A204.1 (cell line): Measurements from ENCODE around the gene GRIA1.

Experiments used
- FAIRE-seq: peaks from 2 replicates; lab custom pipeline; 2012; peaks lifted over from hg19 to GRCh38; lab: Jason Lieb, UNC

GRIA1 gene

DNA sequence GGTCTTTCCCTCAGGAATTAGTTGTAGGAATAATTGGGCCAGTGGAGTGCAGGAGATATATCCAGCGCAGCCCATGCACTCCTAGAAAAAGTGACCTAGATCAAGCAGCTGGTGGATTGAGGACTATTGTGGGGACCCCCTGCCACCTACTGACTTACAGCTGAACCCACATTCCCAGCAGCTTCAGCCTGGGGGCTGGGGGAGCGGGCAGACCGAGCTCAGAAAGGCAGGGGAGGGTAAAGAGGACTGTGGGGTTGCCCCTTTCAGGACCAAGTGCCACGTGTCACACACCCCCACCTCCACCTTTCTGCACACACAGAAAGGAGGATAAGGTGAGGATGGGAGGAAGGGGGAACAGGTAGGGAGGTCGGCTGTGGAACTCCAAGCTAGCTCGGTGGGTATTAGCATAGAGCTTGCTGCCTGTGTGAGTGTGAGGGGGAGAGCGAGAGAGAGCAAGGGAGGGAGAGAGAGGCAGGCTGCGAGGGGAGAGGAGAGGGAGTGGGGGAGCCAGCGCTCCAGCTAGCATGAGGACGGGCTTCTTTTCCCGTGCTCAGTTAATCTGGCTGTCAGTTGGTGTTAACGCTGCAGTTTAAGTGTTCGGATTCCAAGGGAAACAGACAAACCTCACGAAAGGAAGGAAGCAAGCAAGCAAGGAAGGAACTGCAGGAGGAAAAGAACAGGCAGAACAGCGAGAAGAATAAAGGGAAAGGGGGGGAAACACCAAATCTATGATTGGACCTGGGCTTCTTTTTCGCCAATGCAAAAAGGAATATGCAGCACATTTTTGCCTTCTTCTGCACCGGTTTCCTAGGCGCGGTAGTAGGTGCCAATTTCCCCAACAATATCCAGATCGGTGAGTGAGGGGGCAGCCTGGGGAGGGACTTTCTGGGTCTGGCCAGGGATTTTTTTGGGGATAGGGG lies at the start of gene GRIA1:
Gene GRIA1 (plus strand): TSS at position 553 of the 920 bp plus-strand sequence.
- FAIRE-seq: no peak

DNA sequence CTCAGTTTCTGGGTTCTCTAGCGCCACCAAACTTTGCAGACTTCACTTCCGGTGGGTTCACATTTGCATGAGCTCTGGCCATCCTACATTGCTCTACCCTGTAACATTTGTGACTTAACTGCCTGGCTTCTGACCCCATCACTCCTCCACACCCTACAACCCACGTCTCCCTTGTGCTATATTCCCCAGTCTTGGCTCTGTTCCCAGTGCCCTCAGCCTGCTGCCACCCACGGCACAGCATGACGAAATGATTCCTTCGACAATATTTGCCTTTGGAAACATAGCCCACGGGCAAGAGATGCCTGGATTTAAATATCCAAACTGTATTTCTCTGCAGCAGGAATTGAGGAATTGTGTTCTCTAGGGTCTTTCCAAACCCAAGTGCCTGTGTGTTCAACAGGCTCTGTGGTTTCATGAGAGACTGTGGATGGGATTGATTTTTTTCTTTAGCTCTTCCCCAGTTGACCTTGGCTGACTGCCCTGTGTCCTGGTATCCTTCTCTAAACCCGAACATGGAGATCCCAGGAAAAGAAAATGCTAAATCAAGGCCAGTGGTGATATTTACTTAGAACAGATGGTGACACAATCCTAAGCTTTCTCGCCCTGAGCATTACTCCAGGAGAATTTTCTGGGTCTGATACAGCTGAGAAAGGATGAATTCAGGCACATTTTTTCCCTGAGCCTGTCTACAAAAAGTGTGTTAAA lies 44.4 kb upstream of the GRIA1 start:
- no peak for FAIRE-seq

DNA sequence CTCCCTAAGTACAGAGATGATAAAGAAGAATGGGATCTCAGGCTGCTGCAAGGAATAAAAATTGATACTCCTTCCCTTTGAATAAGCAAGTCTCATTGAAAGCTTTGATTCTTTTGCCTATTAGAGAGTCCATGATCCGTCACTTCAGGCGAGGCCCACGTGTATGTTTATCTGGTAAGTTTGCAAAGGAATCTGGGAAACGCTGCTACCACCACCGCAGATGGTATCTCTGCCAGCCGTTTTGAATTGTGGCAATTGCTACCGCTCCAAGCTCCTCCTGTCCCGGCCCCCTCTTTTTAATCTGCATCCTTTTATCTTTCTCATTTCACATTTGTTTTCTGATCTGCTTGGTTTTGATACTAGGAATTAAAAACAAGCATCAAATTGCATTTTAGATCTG lies 42.9 kb upstream of the GRIA1 start:
- FAIRE-seq: no peak

DNA sequence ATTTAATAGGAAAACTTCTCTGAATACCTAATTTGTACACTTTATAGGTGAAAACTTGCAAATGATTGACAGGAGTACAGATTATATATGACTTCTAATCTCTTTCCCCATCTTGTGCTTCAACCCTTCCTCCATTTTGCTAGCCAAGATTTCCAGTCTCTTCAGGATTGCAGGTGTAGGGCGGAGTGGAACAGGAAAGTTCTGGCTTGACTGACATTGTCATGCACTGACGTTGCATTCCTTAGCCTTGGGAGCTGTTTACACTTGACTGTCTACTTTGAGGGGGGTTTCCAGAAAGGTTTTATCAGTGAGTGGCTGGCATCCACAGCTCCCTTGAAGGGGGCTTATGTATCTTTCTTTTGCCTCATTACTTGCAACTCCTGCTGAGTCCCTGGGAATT lies 34.1 kb upstream of the GRIA1 start:
- no peak for FAIRE-seq

DNA sequence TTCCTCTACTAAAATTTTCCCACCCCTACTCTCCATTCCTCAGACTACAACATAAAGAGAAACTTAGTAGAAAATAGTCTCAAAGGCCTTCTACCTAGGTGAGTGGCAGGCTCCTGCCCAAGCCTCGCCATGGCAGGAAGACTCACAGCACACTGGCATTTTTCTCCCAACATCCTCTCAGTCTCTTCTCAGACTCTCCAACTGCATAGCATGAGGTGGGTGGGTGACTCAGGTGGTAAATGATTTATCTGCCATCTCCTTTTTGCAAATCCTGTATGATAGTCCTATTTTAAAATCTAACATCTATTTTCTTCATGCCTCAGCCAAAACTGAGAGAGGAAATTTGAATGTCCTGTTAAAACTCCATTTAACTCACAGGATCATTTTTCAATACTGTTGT lies 33.5 kb upstream of the GRIA1 start:
- FAIRE-seq: no peak

DNA sequence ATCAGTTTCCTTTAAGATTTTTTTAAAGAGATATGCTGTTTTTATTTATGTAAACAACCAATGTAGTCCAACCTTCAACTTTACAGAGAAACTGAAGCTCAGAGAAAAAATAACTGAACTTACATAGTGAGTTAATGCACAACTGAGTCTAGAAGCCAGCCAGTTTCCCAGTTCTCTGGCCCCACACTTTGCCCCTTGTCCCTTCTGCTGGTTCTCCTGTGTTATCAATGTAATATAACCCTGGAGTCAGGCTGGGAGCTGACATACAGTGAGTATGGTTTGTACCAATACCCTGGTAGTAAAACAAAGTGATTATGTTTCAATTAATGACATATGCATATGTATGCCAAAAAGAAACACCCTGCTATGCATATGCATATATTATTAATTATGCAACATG lies 32.2 kb upstream of the GRIA1 start:
- no peak for FAIRE-seq

DNA sequence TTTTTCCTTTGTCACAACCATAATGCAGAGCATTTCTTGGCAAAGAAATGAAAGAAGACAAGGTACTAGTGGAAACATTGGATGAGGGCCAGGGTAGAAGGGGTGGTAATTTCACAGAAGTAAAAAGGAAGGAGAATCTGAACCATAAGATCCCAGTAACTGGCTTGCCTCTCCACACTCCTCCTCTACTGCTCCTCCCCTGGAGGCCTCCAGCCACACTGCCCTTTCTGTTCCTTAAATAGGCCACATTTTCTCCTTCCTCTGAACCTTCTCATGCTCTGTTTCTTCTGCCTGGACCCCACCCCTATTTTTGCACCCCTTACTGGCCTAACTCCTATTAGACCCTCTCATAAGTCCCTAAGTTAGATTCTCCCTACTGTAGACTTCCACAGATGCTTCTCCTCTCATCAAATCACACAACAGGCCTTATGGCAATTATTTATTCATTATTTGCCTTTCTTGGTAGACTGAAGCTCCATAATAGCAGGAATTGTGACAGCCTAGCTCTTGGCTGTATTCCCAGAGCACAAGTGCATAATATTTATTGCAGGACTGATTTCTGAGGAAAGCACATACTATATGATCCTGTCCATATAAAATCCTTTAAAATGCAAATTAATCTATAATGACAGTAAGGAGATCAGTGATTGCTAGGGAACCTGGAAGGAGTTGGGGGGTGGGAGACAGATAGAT lies 31.3 kb upstream of the GRIA1 start:
- FAIRE-seq: no peak

DNA sequence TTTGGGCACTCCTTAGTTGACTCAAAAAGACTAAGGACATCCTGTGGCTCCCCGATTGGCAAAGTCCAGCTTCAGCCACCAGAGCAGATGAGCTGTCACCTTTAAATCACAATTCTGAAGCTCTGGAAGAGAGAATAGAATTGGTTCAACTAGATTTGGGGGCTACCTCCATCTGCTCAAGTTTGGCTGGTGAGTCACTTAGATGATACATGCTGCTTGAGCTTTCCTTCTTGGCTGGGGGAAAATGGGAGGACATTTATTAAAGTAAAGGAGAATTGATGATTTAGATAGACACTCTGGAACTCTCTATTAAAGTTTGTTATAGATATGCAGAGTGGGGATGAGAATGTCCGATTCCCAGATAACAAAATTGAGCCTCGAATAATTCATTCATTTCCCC lies 30.0 kb upstream of the GRIA1 start:
- FAIRE-seq: no peak

DNA sequence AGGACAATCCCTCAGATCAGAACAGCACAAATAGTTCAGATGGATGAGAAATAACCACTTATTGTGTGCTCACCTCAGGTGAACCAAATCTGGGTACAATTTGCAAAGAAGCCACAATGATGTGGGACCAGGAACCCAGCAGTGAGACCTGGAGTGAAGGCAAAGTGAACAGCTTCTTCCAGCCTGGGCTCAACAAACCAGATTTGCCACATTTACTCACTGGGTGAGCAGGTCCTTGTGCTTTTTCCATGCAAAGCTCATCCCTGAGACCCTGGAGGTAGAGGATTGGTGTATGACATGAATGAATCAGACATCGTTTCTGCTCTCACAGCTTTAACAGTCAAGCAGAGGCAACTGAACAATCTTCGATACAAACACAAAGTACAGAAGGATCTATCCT lies 29.1 kb upstream of the GRIA1 start:
- no peak for FAIRE-seq

GRCh38 chr5:153463806-153464205 lies 26.7 kb upstream of the GRIA1 start:
- no peak for FAIRE-seq

- no peak for FAIRE-seq
Measured at GRCh38 chr5:153467546-153467945, 22.9 kb upstream of the GRIA1 start.

- no peak for FAIRE-seq
Measured at GRCh38 chr5:153469423-153469822, 21.0 kb upstream of the GRIA1 start.

- FAIRE-seq: no peak
Measured at GRCh38 chr5:153470736-153471135, 19.7 kb upstream of the GRIA1 start.

- no peak for FAIRE-seq
Measured at GRCh38 chr5:153476767-153477166, 13.7 kb upstream of the GRIA1 start.

DNA sequence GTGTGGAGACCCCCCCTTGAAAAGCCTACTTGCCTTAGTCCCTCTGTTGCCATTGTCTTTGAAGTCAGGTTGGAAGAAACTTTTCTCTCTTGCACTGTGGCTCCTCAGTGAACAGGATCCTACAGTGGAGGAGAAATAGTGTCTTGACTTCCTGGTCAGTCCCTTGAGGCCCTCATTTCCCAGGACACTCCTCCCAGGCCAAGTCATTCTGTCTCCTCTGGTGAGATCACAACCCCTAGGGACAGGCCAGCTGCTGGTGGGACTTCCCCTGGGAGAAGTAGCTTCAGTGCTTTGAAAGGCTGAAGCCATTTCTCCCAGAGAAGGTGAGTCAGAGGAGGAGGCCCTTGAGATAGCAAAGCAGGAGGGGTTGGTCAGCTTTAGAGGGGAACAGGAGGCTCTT lies 10.1 kb upstream of the GRIA1 start:
- no peak for FAIRE-seq

GRCh38 chr5:153483482-153483881 lies 7.0 kb upstream of the GRIA1 start:
- FAIRE-seq: no peak

DNA sequence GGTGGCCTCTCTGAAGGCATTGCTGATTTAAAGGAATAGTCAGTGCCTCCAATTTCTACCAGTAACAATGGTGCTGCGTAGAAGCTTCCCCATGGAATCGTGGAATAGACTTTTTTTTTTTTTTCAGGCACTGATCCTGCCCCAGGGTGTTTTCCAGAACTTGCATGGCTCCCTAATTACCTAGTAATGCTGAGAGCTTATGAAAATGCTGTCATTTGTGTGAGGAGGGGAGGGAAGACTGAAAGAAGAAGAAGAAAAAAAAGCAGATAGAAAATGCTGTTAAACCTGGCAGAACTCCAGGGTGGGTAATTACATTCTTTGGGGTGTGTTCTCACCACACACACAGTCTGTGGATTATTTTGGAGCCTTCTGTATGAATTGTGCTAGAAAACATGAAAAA lies 4.8 kb upstream of the GRIA1 start:
- FAIRE-seq: no peak

GRCh38 chr5:153486771-153487170 lies 3.7 kb upstream of the GRIA1 start:
- no peak for FAIRE-seq

- FAIRE-seq: no peak
Measured at GRCh38 chr5:153489611-153490010, 859 bp upstream of the GRIA1 start.

DNA sequence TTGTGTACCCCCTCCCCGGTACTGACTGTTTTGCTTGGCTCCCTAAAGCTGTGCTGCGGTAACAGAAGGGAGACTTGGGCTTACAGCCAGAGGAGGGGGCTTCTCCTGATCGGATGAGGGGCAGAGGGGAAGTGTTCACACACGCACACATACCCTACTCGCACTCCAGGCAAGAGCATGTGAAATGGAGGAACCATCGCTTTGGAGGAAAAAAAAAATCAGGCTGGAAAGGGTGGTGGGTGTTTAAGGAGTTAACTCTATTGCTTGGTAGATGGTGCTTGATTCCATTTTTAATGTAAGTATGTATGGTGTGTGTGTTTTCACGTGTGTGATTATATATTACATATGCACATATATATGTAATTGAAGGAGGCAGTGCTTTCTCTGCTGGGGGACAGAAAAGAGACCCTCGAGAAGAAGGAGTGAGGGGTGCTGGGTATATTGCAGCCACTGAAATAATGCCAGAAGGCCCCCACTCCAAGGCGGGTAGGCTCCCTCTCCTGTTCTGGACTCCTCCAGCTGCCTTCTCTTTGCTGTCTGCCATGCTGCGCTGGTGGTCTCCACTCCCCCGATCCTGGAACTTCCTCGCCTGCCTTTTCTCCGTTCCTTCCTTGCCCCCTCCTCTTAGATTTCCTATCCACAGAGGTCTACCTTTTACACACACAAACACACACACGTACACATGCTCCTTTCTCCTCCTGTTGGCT lies 721 bp downstream of the GRIA1 start:
- FAIRE-seq: no peak

GRCh38 chr5:153491856-153492255 lies 1.4 kb downstream of the GRIA1 start:
- FAIRE-seq: no peak

DNA sequence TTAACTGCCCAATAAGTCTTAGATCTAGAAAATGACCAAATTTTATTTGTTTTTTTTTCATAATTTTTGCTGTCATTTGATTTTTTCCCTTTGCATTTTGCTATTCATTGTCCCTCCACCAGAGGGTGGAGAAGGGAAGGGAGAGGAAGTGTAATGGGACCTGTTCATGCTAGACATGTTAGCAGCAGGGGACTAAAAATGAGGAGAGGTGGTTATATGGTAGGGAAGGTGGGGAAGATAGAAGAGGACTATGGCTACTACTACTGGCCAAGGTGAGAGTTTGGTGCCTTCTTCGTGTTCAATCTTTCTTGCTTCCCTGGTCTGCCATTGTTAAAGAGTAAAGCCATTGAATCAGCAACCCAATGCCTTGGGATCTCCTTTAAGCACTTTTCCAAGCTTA lies 6.4 kb downstream of the GRIA1 start:
- peak; percentile 59 for FAIRE-seq
